SK-N-SH (cell line): ENCODE data around the gene SEC61A1. TPM values are rescaled to one million over a fixed set of nuclear protein-coding genes. Genes with fewer than 3 reads are reported as not detected.

Experiments
- CTCF ChIA-PET: fragments of 300-600, 350-600 bp; formaldehyde crosslinking; extraction: SDS; loops from one replicate; lab custom pipeline; 2021; lab: Yijun Ruan, JAX
- POLR2A ChIA-PET: fragments of 350-600 bp; sonication (Branson Sonifier 250); formaldehyde crosslinking; extraction: SDS; loops from one replicate; lab custom pipeline; 2020; ENCODE audit warnings: antibody characterized with exemption, inconsistent platforms; lab: Yijun Ruan, JAX
- DNase-seq: peaks from one replicate; pipeline ENCODE4 v3.0.0; 2012
- H2AFZ ChIP-seq: fragments of 200-600 bp; sonication (generic); 2 replicates; pipeline ENCODE4 v1.8.1; 2016; ENCODE audit warnings: antibody characterized with exemption, mild to moderate bottlenecking, low read depth
- H3F3A ChIP-seq: fragments of 200-600 bp; sonication (generic); replicated peaks from 2 replicates; pipeline ENCODE3; 2016; ENCODE audit warnings: antibody characterized with exemption, mild to moderate bottlenecking; ENCODE audit not compliant: insufficient read depth
- H3K27ac ChIP-seq, 2 experiments: fragments of 200-500 bp in 1 of 2; fragments of 200-600 bp in 1 of 2; sonication (Bioruptor generic) in 1 of 2; sonication (generic), shearing (Covaris generic) in 1 of 2; 2 replicates each; pipeline versions ENCODE4 v1.5.1 to v1.6.1; 2014 to 2016; ENCODE audit warnings: low read depth in 2 of 2, inconsistent platforms in 1 of 2, low read length in 1 of 2, mild to moderate bottlenecking in 1 of 2, mixed read lengths in 1 of 2
- H3K27me3 ChIP-seq: fragments of 200-600 bp; sonication (generic), shearing (Covaris generic); 2 replicates; pipeline ENCODE4 v1.6.1; 2016; ENCODE audit warnings: mixed run types; ENCODE audit not compliant: insufficient read depth
- H3K36me3 ChIP-seq, 2 experiments: fragments of 200-500 bp in 1 of 2; fragments of 200-600 bp in 1 of 2; sonication (Bioruptor generic) in 1 of 2; sonication (generic) in 1 of 2; replicated peaks in 1 of 2; 2 replicates each; pipeline versions ENCODE3 to v1.5.1; 2014 to 2016; ENCODE audit warnings: low read length in 1 of 2, mild to moderate bottlenecking in 1 of 2; ENCODE audit not compliant: insufficient read depth in 2 of 2, control insufficient read depth in 1 of 2
- H3K4me1 ChIP-seq, 2 experiments: fragments of 200-500 bp in 1 of 2; fragments of 200-600 bp in 1 of 2; sonication (Bioruptor generic) in 1 of 2; sonication (generic), shearing (Covaris generic) in 1 of 2; 2 replicates each; pipeline versions ENCODE4 v1.5.1 to v1.6.1; 2014 to 2016; ENCODE audit warnings: low read depth in 1 of 2, low read length in 1 of 2, mixed run types in 1 of 2; ENCODE audit not compliant: insufficient read depth in 2 of 2, control insufficient read depth in 1 of 2
- H3K4me2 ChIP-seq: fragments of 200-600 bp; sonication (generic), shearing (Covaris generic); 2 replicates; pipeline ENCODE4 v1.6.1; 2017; ENCODE audit warnings: mixed run types
- H3K4me3 ChIP-seq, 2 experiments: fragments of 200-500 bp in 1 of 2; fragments of 200-600 bp in 1 of 2; sonication (Bioruptor generic) in 1 of 2; sonication (generic), shearing (Covaris generic) in 1 of 2; 2 replicates each; pipeline versions ENCODE4 v1.5.1 to v1.8.1; 2014 to 2016; ENCODE audit warnings: low read depth in 2 of 2, inconsistent platforms in 1 of 2, low read length in 1 of 2, mild to moderate bottlenecking in 1 of 2, mixed read lengths in 1 of 2, moderate library complexity in 1 of 2
- H3K79me2 ChIP-seq: fragments of 200-600 bp; sonication (generic); 2 replicates; pipeline ENCODE4 v1.8.1; 2017; ENCODE audit warnings: mild to moderate bottlenecking; ENCODE audit not compliant: insufficient read depth
- H3K9ac ChIP-seq: fragments of 200-600 bp; sonication (generic); 2 replicates; pipeline ENCODE4 v1.6.1; 2017; ENCODE audit warnings: mixed run types
- H3K9me2 ChIP-seq: fragments of 200-600 bp; sonication (generic); 2 replicates; pipeline ENCODE4 v1.6.1; 2017; ENCODE audit warnings: mixed run types
- H3K9me3 ChIP-seq: fragments of 200-600 bp; sonication (generic); 2 replicates; pipeline ENCODE4 v1.6.1; 2017; ENCODE audit warnings: mixed run types, mild to moderate bottlenecking, moderate library complexity
- H4K20me1 ChIP-seq: fragments of 200-600 bp; sonication (generic); 2 replicates; pipeline ENCODE4 v1.6.1; 2017; ENCODE audit warnings: mild to moderate bottlenecking, mixed run types; ENCODE audit not compliant: insufficient read depth
- EP300 ChIP-seq, 2 experiments: IDR thresholded peaks; 2 replicates each; pipeline versions ENCODE4 v1.4.0 to v1.6.1; 2012; ENCODE audit warnings: borderline replicate concordance in 1 of 2, low read depth in 1 of 2, low read length in 1 of 2
- GATA2 ChIP-seq: sonication (generic); formaldehyde crosslinking; IDR thresholded peaks from 2 replicates; pipeline ENCODE4 v1.5.0; 2020; ENCODE audit warnings: mild to moderate bottlenecking, missing genetic modification reagents
- NFIC ChIP-seq: IDR thresholded peaks from 2 replicates; pipeline ENCODE4 v1.4.0; 2012; ENCODE audit warnings: borderline replicate concordance
- RCOR1 ChIP-seq: fragments of 150-350 bp; IDR thresholded peaks from 2 replicates; pipeline ENCODE4 v1.6.1; 2017; ENCODE audit warnings: antibody characterized with exemption, low read length
- RXRA ChIP-seq: IDR thresholded peaks from 2 replicates; pipeline ENCODE4 v1.4.0; 2012; ENCODE audit warnings: low read depth, mild to moderate bottlenecking, borderline replicate concordance
- SMC3 ChIP-seq: IDR thresholded peaks from 2 replicates; pipeline ENCODE4 v1.6.1; 2012; ENCODE audit warnings: low read depth, low read length, improper control_type of control experiment
- TCF12 ChIP-seq: IDR thresholded peaks from 2 replicates; pipeline ENCODE4 v1.4.0; 2012
- TEAD4 ChIP-seq: IDR thresholded peaks from 2 replicates; pipeline ENCODE4 v1.4.0; 2012; ENCODE audit warnings: mild to moderate bottlenecking, borderline replicate concordance; ENCODE audit not compliant: insufficient read depth
- WGBS: methylation state at CpG from one replicate; pipeline ENCODE4 v1.1.6; 2017; ENCODE audit warnings: low lambda C conversion rate; 5-methylcytosine and 5-hydroxymethylcytosine counted together
- polyA plus RNA-seq, 3 experiments: library from polyadenylated mRNA; depleted of rRNA; stranded (reverse); fragments of >200 nt; gene quantifications; 2 replicates each; pipeline ENCODE4 v1.2.3, GENCODE V29; 2012
- TF ChIP-seq, protein P1 (sequence below): fragments of 150-350 bp; IDR thresholded peaks from 2 replicates; pipeline ENCODE4 v1.6.1; 2017; ENCODE audit warnings: antibody characterized with exemption, low read length, low read depth, borderline replicate concordance
- TF ChIP-seq, protein P2 (sequence below): IDR thresholded peaks from 2 replicates; pipeline ENCODE4 v1.4.0; 2012; ENCODE audit warnings: low read depth
- TF ChIP-seq, protein P3 (sequence below): IDR thresholded peaks from 2 replicates; pipeline ENCODE4 v1.4.0; 2012; ENCODE audit warnings: low read depth, borderline replicate concordance
- TF ChIP-seq, protein P4 (sequence below): fragments of 200-600 bp; sonication (generic); IDR thresholded peaks from 2 replicates; pipeline ENCODE4 v1.6.1; 2017; ENCODE audit warnings: antibody characterized with exemption, mild to moderate bottlenecking, moderate library complexity

Gene SEC61A1
- polyA plus RNA-seq, 1 of the 3 experiments (the other 2 are of a cell fraction): 153 TPM

DNA sequence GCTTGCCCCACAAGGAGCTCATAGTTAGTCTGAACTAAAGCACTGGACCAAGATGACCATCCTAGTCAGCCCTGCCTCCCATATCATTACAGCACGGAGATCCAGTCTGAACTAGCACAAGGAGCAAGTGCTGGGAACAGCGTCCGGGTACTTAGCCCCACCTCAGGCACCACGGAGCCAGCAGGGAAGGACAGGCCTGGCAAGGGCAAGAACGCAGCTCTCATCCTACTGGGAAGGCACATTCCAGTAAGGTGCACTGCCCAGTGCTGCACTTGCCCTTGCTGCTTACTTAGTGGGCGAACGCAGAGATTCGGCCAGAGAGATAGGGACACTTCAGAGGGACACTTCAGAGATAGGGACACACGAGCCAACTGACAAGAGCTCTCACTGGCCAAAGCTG lies 27.6 kb downstream of the SEC61A1 start:
- peaks cover 13% of the 10 kb centered on the region for H3F3A ChIP-seq
- WGBS: 92% methylated on average over 8 of the region's 9 CpGs
- H3K27me3 ChIP-seq: no peaks in the 10 kb centered on the region
- no peaks in the 10 kb centered on the region for H3K9me3 ChIP-seq
- no peak overlapping the region for H3K9ac ChIP-seq
- no peak overlapping the region for H2AFZ ChIP-seq
- CTCF ChIA-PET: interaction anchor here (2.8 to 3.8 kb wide), 2 partner anchors 12 to 16 kb away, joined by 9 to 17 read pairs; no protein-coding TSS in a partner anchor
- H4K20me1 ChIP-seq: peaks cover 18% of the 10 kb centered on the region
- H3K4me2 ChIP-seq: peak overlapping the region; percentile 39
- POLR2A ChIA-PET: no interaction called here
- peaks cover 0 to 18% of the 10 kb centered on the region in 2 experiments; a peak in 3 of 4 replicates for H3K4me1 ChIP-seq
- peaks cover 4 to 66% of the 10 kb centered on the region in 2 experiments for H3K36me3 ChIP-seq
- H3K9me2 ChIP-seq: no peaks in the 10 kb centered on the region
- no peak overlapping the region for H3K4me3 ChIP-seq
- no peak for DNase-seq
- peak overlapping the region in 1 of 2 experiments; percentile 85; a peak in 2 of 4 replicates for H3K27ac ChIP-seq
- peaks cover 6% of the 10 kb centered on the region; the same call in 1 of the 2 replicates for H3K79me2 ChIP-seq
- TF ChIP-seq EP300 (IDR thresholded peaks at IDR 0.05; ENCODE audit: borderline replicate concordance in 1 of 2, low read depth in 1 of 2, low read length in 1 of 2) (no peak), SMC3 (no peak), GATA2 (CRISPR knock-in tag) (no peak), RXRA (no peak), TCF12 (no peak), RCOR1 (no peak), NFIC (no peak), TEAD4 (no peak)
- TF ChIP-seq, protein P1, sequence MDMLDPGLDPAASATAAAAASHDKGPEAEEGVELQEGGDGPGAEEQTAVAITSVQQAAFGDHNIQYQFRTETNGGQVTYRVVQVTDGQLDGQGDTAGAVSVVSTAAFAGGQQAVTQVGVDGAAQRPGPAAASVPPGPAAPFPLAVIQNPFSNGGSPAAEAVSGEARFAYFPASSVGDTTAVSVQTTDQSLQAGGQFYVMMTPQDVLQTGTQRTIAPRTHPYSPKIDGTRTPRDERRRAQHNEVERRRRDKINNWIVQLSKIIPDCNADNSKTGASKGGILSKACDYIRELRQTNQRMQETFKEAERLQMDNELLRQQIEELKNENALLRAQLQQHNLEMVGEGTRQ: no peak
- TF ChIP-seq, protein P2, sequence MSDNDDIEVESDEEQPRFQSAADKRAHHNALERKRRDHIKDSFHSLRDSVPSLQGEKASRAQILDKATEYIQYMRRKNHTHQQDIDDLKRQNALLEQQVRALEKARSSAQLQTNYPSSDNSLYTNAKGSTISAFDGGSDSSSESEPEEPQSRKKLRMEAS: no peak
- TF ChIP-seq, protein P3, sequence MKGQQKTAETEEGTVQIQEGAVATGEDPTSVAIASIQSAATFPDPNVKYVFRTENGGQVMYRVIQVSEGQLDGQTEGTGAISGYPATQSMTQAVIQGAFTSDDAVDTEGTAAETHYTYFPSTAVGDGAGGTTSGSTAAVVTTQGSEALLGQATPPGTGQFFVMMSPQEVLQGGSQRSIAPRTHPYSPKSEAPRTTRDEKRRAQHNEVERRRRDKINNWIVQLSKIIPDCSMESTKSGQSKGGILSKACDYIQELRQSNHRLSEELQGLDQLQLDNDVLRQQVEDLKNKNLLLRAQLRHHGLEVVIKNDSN: no peak
- TF ChIP-seq, protein P4, sequence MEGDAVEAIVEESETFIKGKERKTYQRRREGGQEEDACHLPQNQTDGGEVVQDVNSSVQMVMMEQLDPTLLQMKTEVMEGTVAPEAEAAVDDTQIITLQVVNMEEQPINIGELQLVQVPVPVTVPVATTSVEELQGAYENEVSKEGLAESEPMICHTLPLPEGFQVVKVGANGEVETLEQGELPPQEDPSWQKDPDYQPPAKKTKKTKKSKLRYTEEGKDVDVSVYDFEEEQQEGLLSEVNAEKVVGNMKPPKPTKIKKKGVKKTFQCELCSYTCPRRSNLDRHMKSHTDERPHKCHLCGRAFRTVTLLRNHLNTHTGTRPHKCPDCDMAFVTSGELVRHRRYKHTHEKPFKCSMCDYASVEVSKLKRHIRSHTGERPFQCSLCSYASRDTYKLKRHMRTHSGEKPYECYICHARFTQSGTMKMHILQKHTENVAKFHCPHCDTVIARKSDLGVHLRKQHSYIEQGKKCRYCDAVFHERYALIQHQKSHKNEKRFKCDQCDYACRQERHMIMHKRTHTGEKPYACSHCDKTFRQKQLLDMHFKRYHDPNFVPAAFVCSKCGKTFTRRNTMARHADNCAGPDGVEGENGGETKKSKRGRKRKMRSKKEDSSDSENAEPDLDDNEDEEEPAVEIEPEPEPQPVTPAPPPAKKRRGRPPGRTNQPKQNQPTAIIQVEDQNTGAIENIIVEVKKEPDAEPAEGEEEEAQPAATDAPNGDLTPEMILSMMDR: no peak
- TF ChIP-seq, all 33 proteins: peak for 0
